ENCODE data around the gene NR1I3. TPM values are rescaled to one million over a fixed set of nuclear protein-coding genes. Genes with fewer than 3 reads are reported as not detected.

NR1I3 gene
- total RNA-seq, 1 donor from 2014 or later = not detected

- Mint-ChIP-seq H3K4me1 (ENCODE audit: unreplicated experiment) (peaks cover 28% of the 10 kb centered on the region), H3K4me3 (ENCODE audit: unreplicated experiment) (no peak overlapping the region), H3K27me3 (ENCODE audit: unreplicated experiment) (peaks cover 1% of the 10 kb centered on the region), H3K36me3 (ENCODE audit: low read depth, unreplicated experiment) (peaks cover 46% of the 10 kb centered on the region), H3K27ac (ENCODE audit: unreplicated experiment) (no peak overlapping the region), H3K9me3 (ENCODE audit: unreplicated experiment) (no peaks in the 10 kb centered on the region)
- DNase-seq (ENCODE audit: low spot score) = no peak
- TF ChIP-seq, protein P1, sequence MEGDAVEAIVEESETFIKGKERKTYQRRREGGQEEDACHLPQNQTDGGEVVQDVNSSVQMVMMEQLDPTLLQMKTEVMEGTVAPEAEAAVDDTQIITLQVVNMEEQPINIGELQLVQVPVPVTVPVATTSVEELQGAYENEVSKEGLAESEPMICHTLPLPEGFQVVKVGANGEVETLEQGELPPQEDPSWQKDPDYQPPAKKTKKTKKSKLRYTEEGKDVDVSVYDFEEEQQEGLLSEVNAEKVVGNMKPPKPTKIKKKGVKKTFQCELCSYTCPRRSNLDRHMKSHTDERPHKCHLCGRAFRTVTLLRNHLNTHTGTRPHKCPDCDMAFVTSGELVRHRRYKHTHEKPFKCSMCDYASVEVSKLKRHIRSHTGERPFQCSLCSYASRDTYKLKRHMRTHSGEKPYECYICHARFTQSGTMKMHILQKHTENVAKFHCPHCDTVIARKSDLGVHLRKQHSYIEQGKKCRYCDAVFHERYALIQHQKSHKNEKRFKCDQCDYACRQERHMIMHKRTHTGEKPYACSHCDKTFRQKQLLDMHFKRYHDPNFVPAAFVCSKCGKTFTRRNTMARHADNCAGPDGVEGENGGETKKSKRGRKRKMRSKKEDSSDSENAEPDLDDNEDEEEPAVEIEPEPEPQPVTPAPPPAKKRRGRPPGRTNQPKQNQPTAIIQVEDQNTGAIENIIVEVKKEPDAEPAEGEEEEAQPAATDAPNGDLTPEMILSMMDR (IDR thresholded peaks at IDR 0.05; ENCODE audit: unreplicated experiment) = no peak
Measured at GRCh38 chr1:161214369-161214768, 23.6 kb downstream of the NR1I3 start.

- Mint-ChIP-seq H3K36me3 (ENCODE audit: low read depth, unreplicated experiment) (peaks cover 50% of the 10 kb centered on the region), H3K9me3 (ENCODE audit: unreplicated experiment) (no peaks in the 10 kb centered on the region), H3K27me3 (ENCODE audit: unreplicated experiment) (peaks cover 1% of the 10 kb centered on the region), H3K4me3 (ENCODE audit: unreplicated experiment) (peak overlapping the region; percentile 5), H3K27ac (ENCODE audit: unreplicated experiment) (no peak overlapping the region), H3K4me1 (ENCODE audit: unreplicated experiment) (peaks cover 11% of the 10 kb centered on the region)
- DNase-seq (ENCODE audit: low spot score) = peak; percentile 75
- TF ChIP-seq, protein P1 (IDR thresholded peaks at IDR 0.05; ENCODE audit: unreplicated experiment) = peak; percentile 92
Measured at GRCh38 chr1:161209790-161210409, 28.1 kb downstream of the NR1I3 start.

DNA sequence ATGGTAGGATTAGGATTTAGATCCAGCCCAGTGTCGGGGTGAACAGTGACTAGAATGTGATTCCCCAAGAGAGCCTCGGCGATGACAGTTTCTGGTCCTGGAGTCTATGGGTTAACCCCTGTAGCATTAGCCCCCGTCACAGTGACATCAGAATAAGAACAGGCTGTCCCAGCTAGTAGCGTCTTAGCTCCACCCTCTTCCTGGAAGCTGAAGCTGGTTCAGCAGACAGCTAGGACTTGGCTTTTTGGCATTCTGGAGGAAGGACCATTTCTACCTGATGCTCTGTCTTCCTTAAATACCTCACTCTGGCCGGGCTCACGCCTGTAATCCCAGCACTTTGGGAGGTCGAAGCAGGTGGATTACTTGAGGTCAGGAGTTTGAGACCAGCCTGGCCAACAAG is 30.8 kb downstream of the NR1I3 start:
- Mint-ChIP-seq H3K27ac (ENCODE audit: unreplicated experiment) (no peak overlapping the region), H3K4me1 (ENCODE audit: unreplicated experiment) (peaks cover 20% of the 10 kb centered on the region), H3K27me3 (ENCODE audit: unreplicated experiment) (no peaks in the 10 kb centered on the region), H3K36me3 (ENCODE audit: low read depth, unreplicated experiment) (peaks cover 37% of the 10 kb centered on the region), H3K9me3 (ENCODE audit: unreplicated experiment) (no peaks in the 10 kb centered on the region), H3K4me3 (ENCODE audit: unreplicated experiment) (no peak overlapping the region)
- DNase-seq (ENCODE audit: low spot score) = no peak
- TF ChIP-seq, protein P1 (IDR thresholded peaks at IDR 0.05; ENCODE audit: unreplicated experiment) = no peak

DNA sequence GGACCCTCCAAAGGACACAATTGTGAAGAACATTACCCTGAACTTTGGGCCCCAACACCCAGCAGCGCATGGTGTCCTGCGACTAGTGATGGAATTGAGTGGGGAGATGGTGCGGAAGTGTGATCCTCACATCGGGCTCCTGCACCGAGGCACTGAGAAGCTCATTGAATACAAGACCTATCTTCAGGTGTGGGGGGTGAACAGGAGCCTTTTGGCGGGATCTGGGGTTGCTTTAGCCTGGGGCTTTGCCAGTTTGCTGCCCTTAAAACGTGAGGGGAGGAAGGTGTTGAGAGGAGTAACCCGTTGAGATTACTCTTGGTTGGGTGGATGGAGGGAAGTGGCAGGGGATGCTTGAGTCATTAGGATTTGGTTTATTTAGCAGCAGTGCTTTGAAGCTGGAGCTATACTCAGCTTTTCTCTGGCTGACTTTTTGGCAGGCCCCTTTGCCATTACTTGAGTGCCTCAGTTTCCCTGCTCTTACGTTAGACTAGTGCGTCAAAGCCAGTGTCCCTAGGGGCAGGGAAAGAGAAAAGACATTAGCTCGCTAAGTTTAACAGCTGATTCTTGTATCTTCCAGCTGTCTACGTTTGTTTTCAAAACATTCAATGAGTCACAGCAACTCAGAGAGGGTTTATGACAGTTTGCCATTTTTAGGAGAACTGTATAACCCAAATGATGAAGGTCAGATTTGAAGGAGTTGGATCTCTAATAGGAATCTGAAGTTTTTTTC is 31.4 kb downstream of the NR1I3 start:
- no peaks in the 10 kb centered on the region for H3K9me3 Mint-ChIP-seq (ENCODE audit: unreplicated experiment)
- H3K4me1 Mint-ChIP-seq (ENCODE audit: unreplicated experiment) = peaks cover 24% of the 10 kb centered on the region
- no peaks in the 10 kb centered on the region for H3K27me3 Mint-ChIP-seq (ENCODE audit: unreplicated experiment)
- H3K36me3 Mint-ChIP-seq (ENCODE audit: low read depth, unreplicated experiment) = peaks cover 31% of the 10 kb centered on the region
- H3K4me3 Mint-ChIP-seq (ENCODE audit: unreplicated experiment) = no peak overlapping the region
- TF ChIP-seq, protein P1 (IDR thresholded peaks at IDR 0.05; ENCODE audit: unreplicated experiment) = no peak
- no peak for DNase-seq (ENCODE audit: low spot score)
- no peak overlapping the region for H3K27ac Mint-ChIP-seq (ENCODE audit: unreplicated experiment)

Data from endothelial cell (in vitro differentiated cells).